ENCODE data around the gene KCTD15. TPM values are rescaled to one million over a fixed set of nuclear protein-coding genes. Genes with fewer than 3 reads are reported as not detected.

The KCTD15 gene
- total RNA-seq, 2 donors from 2014 or later = 57.5 to 72.2 TPM

DNA sequence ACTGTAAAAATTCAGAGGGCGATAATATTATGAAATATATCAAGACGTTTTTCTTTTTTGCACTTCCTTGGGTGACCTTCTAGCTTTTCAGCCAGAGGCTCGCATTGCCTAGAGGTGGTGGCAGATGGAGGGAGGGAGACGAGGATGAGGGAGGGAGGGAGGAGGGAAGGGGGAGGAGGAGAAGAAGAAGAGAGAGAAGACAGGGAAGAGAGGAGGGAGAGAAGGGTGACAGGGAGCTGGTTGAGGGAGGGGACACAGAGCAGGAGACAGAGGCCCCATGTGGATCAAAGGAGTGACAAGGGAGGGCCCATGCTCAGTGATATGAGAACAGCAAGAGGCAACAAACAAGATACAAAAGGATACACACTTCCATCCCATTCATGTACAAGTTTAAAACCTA is 8.0 kb upstream of the KCTD15 start:
- Histone ChIP-seq H3K9me3 (no peaks in the 10 kb centered on the region), H3K4me3 (no peak overlapping the region), H3K36me3 (no peaks in the 10 kb centered on the region), H3K27ac (no peak overlapping the region), H3K4me1 (ENCODE audit: control insufficient read depth in 1 of 2, low read depth in 2 of 2) (no peaks in the 10 kb centered on the region), H3K27me3 (replicated peaks; ENCODE audit: insufficient read depth) (no peaks in the 10 kb centered on the region)
- no peak for DNase-seq (ENCODE audit: low spot score)
- no peak for ATAC-seq (ENCODE audit: insufficient number of reproducible peaks, low FRiP score, low read depth)
- TF ChIP-seq, protein P1, sequence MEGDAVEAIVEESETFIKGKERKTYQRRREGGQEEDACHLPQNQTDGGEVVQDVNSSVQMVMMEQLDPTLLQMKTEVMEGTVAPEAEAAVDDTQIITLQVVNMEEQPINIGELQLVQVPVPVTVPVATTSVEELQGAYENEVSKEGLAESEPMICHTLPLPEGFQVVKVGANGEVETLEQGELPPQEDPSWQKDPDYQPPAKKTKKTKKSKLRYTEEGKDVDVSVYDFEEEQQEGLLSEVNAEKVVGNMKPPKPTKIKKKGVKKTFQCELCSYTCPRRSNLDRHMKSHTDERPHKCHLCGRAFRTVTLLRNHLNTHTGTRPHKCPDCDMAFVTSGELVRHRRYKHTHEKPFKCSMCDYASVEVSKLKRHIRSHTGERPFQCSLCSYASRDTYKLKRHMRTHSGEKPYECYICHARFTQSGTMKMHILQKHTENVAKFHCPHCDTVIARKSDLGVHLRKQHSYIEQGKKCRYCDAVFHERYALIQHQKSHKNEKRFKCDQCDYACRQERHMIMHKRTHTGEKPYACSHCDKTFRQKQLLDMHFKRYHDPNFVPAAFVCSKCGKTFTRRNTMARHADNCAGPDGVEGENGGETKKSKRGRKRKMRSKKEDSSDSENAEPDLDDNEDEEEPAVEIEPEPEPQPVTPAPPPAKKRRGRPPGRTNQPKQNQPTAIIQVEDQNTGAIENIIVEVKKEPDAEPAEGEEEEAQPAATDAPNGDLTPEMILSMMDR (IDR thresholded peaks at IDR 0.05) = no peak

- no peak for ATAC-seq (ENCODE audit: insufficient number of reproducible peaks, low FRiP score, low read depth)
- no peak for DNase-seq (ENCODE audit: low spot score)
- Histone ChIP-seq H3K4me3 (no peak overlapping the region), H3K27ac (no peak overlapping the region), H3K9me3 (no peaks in the 10 kb centered on the region), H3K36me3 (no peaks in the 10 kb centered on the region), H3K4me1 (ENCODE audit: control insufficient read depth in 1 of 2, low read depth in 2 of 2) (peaks cover 0 to 2% of the 10 kb centered on the region in 2 donors), H3K27me3 (replicated peaks; ENCODE audit: insufficient read depth) (no peaks in the 10 kb centered on the region)
- TF ChIP-seq, protein P1 (IDR thresholded peaks at IDR 0.05) = no peak
Measured at GRCh38 chr19:33789344-33789743, 7.3 kb upstream of the KCTD15 start.

DNA sequence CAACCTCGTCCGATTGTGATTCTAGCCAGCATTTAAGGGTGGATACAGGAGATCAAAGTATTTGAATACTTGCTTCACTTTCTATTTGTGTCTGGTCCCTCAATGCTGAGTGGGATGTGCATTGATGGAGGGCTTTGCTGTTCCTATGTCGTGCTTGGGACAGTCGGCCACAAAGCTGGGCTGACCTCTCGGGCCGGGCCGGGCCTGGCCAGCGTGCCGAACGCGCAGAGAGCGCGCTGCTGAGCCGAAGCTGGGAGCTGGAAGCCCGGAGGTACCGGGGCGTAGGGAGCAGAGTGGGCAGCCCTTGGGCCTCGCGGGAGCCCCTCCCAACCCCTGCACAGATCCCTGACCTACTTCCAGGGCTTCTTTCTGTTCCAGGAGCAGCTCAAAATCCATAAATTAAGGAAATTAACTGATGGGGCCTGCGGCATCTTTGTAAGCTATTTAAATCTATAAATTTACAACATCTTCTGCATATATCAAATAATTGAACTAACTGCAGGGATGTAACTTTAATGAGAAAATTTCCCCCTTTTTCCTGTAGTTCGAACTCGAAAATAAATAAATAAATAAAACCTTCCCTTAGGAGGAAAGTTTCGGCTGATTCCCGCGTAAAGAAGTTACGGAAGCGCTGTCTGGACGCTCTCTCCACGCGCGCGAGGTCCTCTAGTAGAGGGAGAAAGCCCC is 1.8 kb upstream of the KCTD15 start:
- Histone ChIP-seq H3K9me3 (no peaks in the 10 kb centered on the region), H3K36me3 (no peaks in the 10 kb centered on the region), H3K27me3 (replicated peaks; ENCODE audit: insufficient read depth) (no peaks in the 10 kb centered on the region), H3K4me1 (ENCODE audit: control insufficient read depth in 1 of 2, low read depth in 2 of 2) (peaks cover 0 to 22% of the 10 kb centered on the region in 2 donors), H3K27ac (peak overlapping the region; percentile 91 to 92), H3K4me3 (peak overlapping the region; percentile 91)
- no peak for ATAC-seq (ENCODE audit: insufficient number of reproducible peaks, low FRiP score, low read depth)
- TF ChIP-seq, protein P1 (IDR thresholded peaks at IDR 0.05) = no peak
- no peak for DNase-seq (ENCODE audit: low spot score)

- Histone ChIP-seq H3K27me3 (replicated peaks; ENCODE audit: insufficient read depth) (no peaks in the 10 kb centered on the region), H3K4me3 (peak overlapping the region; percentile 91), H3K4me1 (ENCODE audit: control insufficient read depth in 1 of 2, low read depth in 2 of 2) (peaks cover 0 to 25% of the 10 kb centered on the region in 2 donors), H3K27ac (peak overlapping the region; percentile 91 to 92), H3K9me3 (no peaks in the 10 kb centered on the region), H3K36me3 (no peaks in the 10 kb centered on the region)
- DNase-seq (ENCODE audit: low spot score) (no peak), ATAC-seq (ENCODE audit: insufficient number of reproducible peaks, low FRiP score, low read depth) (peak; percentile 50)
- TF ChIP-seq, protein P1 (IDR thresholded peaks at IDR 0.05) = peak; percentile 78
Measured at GRCh38 chr19:33795370-33796163, 1.1 kb upstream of the KCTD15 start.

Measured in thoracic aorta (tissue), 2 donors.